DND-41 (cell line): ENCODE results near the gene ESRRB.

Source experiments
- ATAC-seq: fragments of 200-7000 bp; cut with Tn5 transposase; 3 replicates; pipeline ENCODE4 v1.9.1; 2021; ENCODE audit warnings: low read depth; ENCODE audit not compliant: insufficient read depth
- DNase-seq: peaks from one replicate; pipeline ENCODE4 v3.0.0-alpha.2; 2020
- H2AFZ ChIP-seq: 2 replicates; pipeline ENCODE4 v1.6.0; 2012; ENCODE audit warnings: low read depth, low read length
- H3K27ac ChIP-seq: 2 replicates; pipeline ENCODE4 v1.5.1; 2012; ENCODE audit warnings: low read length, inconsistent platforms
- H3K27me3 ChIP-seq: fragments of 200-600 bp; sonication (generic); 2 replicates; pipeline ENCODE4 v1.6.0; 2012; ENCODE audit warnings: low read length, mild to moderate bottlenecking, inconsistent platforms; ENCODE audit not compliant: insufficient read depth, poor library complexity
- H3K36me3 ChIP-seq: 2 replicates; pipeline ENCODE4 v1.5.1; 2012; ENCODE audit warnings: low read length, inconsistent platforms; ENCODE audit not compliant: insufficient read depth
- H3K4me1 ChIP-seq: 2 replicates; pipeline ENCODE4 v1.5.1; 2012; ENCODE audit warnings: mild to moderate bottlenecking, low read length; ENCODE audit not compliant: insufficient read depth
- H3K4me2 ChIP-seq: 2 replicates; pipeline ENCODE4 v1.6.0; 2012; ENCODE audit warnings: mild to moderate bottlenecking, moderate library complexity, low read length, inconsistent platforms; ENCODE audit not compliant: insufficient read depth
- H3K4me3 ChIP-seq, 2 experiments: fragments of 200-600 bp in 1 of 2; shearing (Covaris generic) in 1 of 2; 2 replicates each; pipeline ENCODE4 v1.5.1; 2012 to 2016; ENCODE audit warnings: inconsistent platforms in 2 of 2, low read length in 2 of 2, mild to moderate bottlenecking in 2 of 2, low read depth in 1 of 2, moderate library complexity in 1 of 2
- H3K79me2 ChIP-seq: 2 replicates; pipeline ENCODE4 v1.6.0; 2012; ENCODE audit warnings: low read length, inconsistent platforms; ENCODE audit not compliant: insufficient read depth
- H3K9ac ChIP-seq: 2 replicates; pipeline ENCODE4 v1.6.0; 2012; ENCODE audit warnings: low read depth, mild to moderate bottlenecking, inconsistent platforms, low read length, moderate library complexity
- H3K9me3 ChIP-seq: 2 replicates; pipeline ENCODE4 v1.5.1; 2012; ENCODE audit warnings: low read length, moderate library complexity, mild to moderate bottlenecking, inconsistent platforms; ENCODE audit not compliant: insufficient read depth, severe bottlenecking
- H4K20me1 ChIP-seq: 2 replicates; pipeline ENCODE4 v1.6.0; 2012; ENCODE audit warnings: low read length; ENCODE audit not compliant: insufficient read depth
- CTCF ChIP-seq: IDR thresholded peaks from 2 replicates; pipeline ENCODE4 v1.5.1; 2012; ENCODE audit warnings: borderline replicate concordance, low read length, moderate library complexity, mild to moderate bottlenecking; ENCODE audit not compliant: poor library complexity, severe bottlenecking; ENCODE audit errors: extremely low read depth
- EZH2 ChIP-seq: IDR thresholded peaks from 3 replicates; pipeline ENCODE4 v1.6.1; 2012; ENCODE audit warnings: borderline replicate concordance, low read depth, mild to moderate bottlenecking, moderate library complexity, low read length, inconsistent platforms; ENCODE audit not compliant: severe bottlenecking

ESRRB gene

GRCh38 chr14:76461886-76462285, 85.9 kb downstream of the ESRRB start:
- no peaks in the 10 kb centered on the region for H3K79me2 ChIP-seq
- ATAC-seq (no peak), DNase-seq (no peak)
- no peak overlapping the region for H3K4me2 ChIP-seq
- no peaks in the 10 kb centered on the region for H3K9me3 ChIP-seq
- H3K9ac ChIP-seq = no peak overlapping the region
- no peak overlapping the region for H2AFZ ChIP-seq
- no peak overlapping the region for H3K4me3 ChIP-seq
- no peaks in the 10 kb centered on the region for H3K4me1 ChIP-seq
- no peaks in the 10 kb centered on the region for H3K27me3 ChIP-seq
- no peaks in the 10 kb centered on the region for H4K20me1 ChIP-seq
- H3K27ac ChIP-seq = no peak overlapping the region
- TF ChIP-seq CTCF (no peak), EZH2 (no peak)
- H3K36me3 ChIP-seq = no peaks in the 10 kb centered on the region

DNA sequence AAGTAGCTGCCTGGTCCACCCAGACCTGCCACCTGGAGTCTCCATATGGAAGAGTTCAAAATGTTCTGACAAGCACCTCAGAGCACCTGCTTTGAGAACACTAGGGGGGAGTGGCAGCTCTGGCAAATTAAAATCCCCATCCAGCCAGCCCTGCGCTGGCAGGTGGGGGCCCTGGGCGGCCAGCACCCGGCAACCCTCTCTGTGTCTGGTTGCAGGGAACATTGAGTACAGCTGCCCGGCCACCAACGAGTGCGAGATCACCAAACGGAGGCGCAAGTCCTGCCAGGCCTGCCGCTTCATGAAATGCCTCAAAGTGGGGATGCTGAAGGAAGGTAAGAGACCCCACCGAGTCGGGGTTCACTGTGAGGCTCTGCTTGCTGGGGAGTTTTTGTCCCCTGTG, 86.4 kb downstream of the ESRRB start:
- Histone ChIP-seq H3K4me3 (no peak overlapping the region), H3K9ac (no peak overlapping the region), H3K9me3 (no peaks in the 10 kb centered on the region), H3K4me1 (no peaks in the 10 kb centered on the region), H4K20me1 (no peaks in the 10 kb centered on the region), H2AFZ (no peak overlapping the region), H3K79me2 (no peaks in the 10 kb centered on the region), H3K27ac (no peak overlapping the region), H3K36me3 (no peaks in the 10 kb centered on the region), H3K27me3 (no peaks in the 10 kb centered on the region), H3K4me2 (no peak overlapping the region)
- DNase-seq (no peak), ATAC-seq (no peak)
- TF ChIP-seq EZH2 (no peak), CTCF (no peak)

- Histone ChIP-seq H3K4me2 (no peak overlapping the region), H4K20me1 (no peaks in the 10 kb centered on the region), H3K27me3 (no peaks in the 10 kb centered on the region), H3K4me3 (no peak overlapping the region), H3K4me1 (no peaks in the 10 kb centered on the region), H3K9me3 (no peaks in the 10 kb centered on the region), H3K9ac (no peak overlapping the region), H3K36me3 (no peaks in the 10 kb centered on the region), H3K27ac (no peak overlapping the region), H2AFZ (no peak overlapping the region), H3K79me2 (no peaks in the 10 kb centered on the region)
- no peak for TF ChIP-seq CTCF
- no peak for TF ChIP-seq EZH2
- DNase-seq = no peak
- ATAC-seq = no peak
These were observed 87.2 kb downstream of the ESRRB start for GRCh38 chr14:76463105-76463504.

- Histone ChIP-seq H3K36me3 (no peaks in the 10 kb centered on the region), H3K27me3 (no peaks in the 10 kb centered on the region), H2AFZ (no peak overlapping the region), H3K9ac (no peak overlapping the region), H3K4me3 (no peak overlapping the region), H3K4me1 (no peaks in the 10 kb centered on the region), H4K20me1 (no peaks in the 10 kb centered on the region), H3K9me3 (no peaks in the 10 kb centered on the region), H3K79me2 (no peaks in the 10 kb centered on the region), H3K4me2 (no peak overlapping the region), H3K27ac (no peak overlapping the region)
- no peak for ATAC-seq
- DNase-seq = no peak
- TF ChIP-seq CTCF (no peak), EZH2 (no peak)
These were observed 88.9 kb downstream of the ESRRB start for GRCh38 chr14:76464856-76465255.
